IMR-90 (cell line): Measurements from ENCODE around the gene SRPRB. TPM values are rescaled to one million over a fixed set of nuclear protein-coding genes. Genes with fewer than 3 reads are reported as not detected.

Experiments
- ATAC-seq: fragments of 200-7000 bp; cut with Tn5 transposase; 2 replicates; pipeline ENCODE4 v1.9.1; 2020; ENCODE audit warnings: low read depth, mild to moderate bottlenecking, moderate library complexity
- BruUV-seq: library from RNA; stranded (reverse); fragments of 400-500 nt; replicated peaks from 2 replicates; lab custom pipeline; 2021; lab: Mats Ljungman, UMichigan
- CTCF ChIA-PET: fragments of 300-600 bp; formaldehyde crosslinking; extraction: SDS; loops from one replicate; lab custom pipeline; 2021; ENCODE audit warnings: antibody characterized with exemption; lab: Yijun Ruan, JAX
- POLR2A ChIA-PET: fragments of 300-600 bp; sonication (Branson Sonifier 250); formaldehyde crosslinking; loops from one replicate; lab custom pipeline; 2022; ENCODE audit warnings: antibody characterized with exemption; ENCODE audit not compliant: unreplicated experiment; lab: Charles Lee
- DNase-seq: peaks from one replicate; pipeline ENCODE4 v3.0.0; 2013
- H2AFZ ChIP-seq: replicated peaks from 2 replicates; pipeline ENCODE3; 2013; ENCODE audit warnings: low read length, mild to moderate bottlenecking; ENCODE audit not compliant: poor library complexity
- H2AK5ac ChIP-seq: 2 replicates; pipeline ENCODE4 v1.6.1; 2013; ENCODE audit warnings: low read depth, low read length, inconsistent platforms
- H2AK9ac ChIP-seq: replicated peaks from 2 replicates; pipeline ENCODE3; 2013; ENCODE audit warnings: mild to moderate bottlenecking, low read depth, low read length, moderate library complexity; ENCODE audit not compliant: poor library complexity
- H2BK120ac ChIP-seq: 2 replicates; pipeline ENCODE4 v1.6.1; 2013; ENCODE audit warnings: low read depth, low read length, inconsistent platforms
- H2BK15ac ChIP-seq: 3 replicates; pipeline ENCODE4 v1.6.1; 2013; ENCODE audit warnings: low read depth, low read length, inconsistent platforms
- H2BK20ac ChIP-seq: 2 replicates; pipeline ENCODE4 v1.6.1; 2013; ENCODE audit warnings: low read depth, mild to moderate bottlenecking, inconsistent platforms, low read length, moderate library complexity
- H2BK5ac ChIP-seq: 2 replicates; pipeline ENCODE4 v1.6.1; 2013; ENCODE audit warnings: mild to moderate bottlenecking, low read depth, low read length, inconsistent platforms; ENCODE audit not compliant: poor library complexity, severe bottlenecking
- H3K14ac ChIP-seq: replicated peaks from 2 replicates; pipeline ENCODE4 v1.6.1; 2013; ENCODE audit warnings: low read depth, low read length, inconsistent platforms
- H3K18ac ChIP-seq: 2 replicates; pipeline ENCODE4 v1.6.1; 2013; ENCODE audit warnings: low read depth, low read length, control low read depth
- H3K23ac ChIP-seq: 2 replicates; pipeline ENCODE4 v1.6.1; 2013; ENCODE audit warnings: low read depth, low read length, inconsistent platforms
- H3K27ac ChIP-seq: 2 replicates; pipeline ENCODE4 v1.5.1; 2013; ENCODE audit warnings: mild to moderate bottlenecking, control low read depth, low read length; ENCODE audit not compliant: insufficient read depth
- H3K27me3 ChIP-seq: 2 replicates; pipeline ENCODE4 v1.6.1; 2013; ENCODE audit warnings: low read length; ENCODE audit not compliant: control insufficient read depth, insufficient read depth
- H3K36me3 ChIP-seq: 2 replicates; pipeline ENCODE4 v1.6.1; 2013; ENCODE audit warnings: low read length, mixed read lengths; ENCODE audit not compliant: control insufficient read depth, insufficient read depth
- H3K4ac ChIP-seq: 2 replicates; pipeline ENCODE4 v1.6.1; 2013; ENCODE audit warnings: low read depth, low read length, inconsistent platforms
- H3K4me1 ChIP-seq: 2 replicates; pipeline ENCODE4 v1.6.1; 2013; ENCODE audit warnings: low read length, mixed read lengths; ENCODE audit not compliant: control insufficient read depth, insufficient read depth
- H3K4me2 ChIP-seq: 2 replicates; pipeline ENCODE4 v1.6.1; 2013; ENCODE audit warnings: low read depth, mild to moderate bottlenecking, control low read depth, low read length, moderate library complexity
- H3K4me3 ChIP-seq: 2 replicates; pipeline ENCODE4 v1.5.1; 2013; ENCODE audit warnings: low read depth, mild to moderate bottlenecking, control low read depth, low read length, moderate library complexity; ENCODE audit not compliant: insufficient read depth
- H3K56ac ChIP-seq: 2 replicates; pipeline ENCODE4 v1.6.1; 2013; ENCODE audit warnings: low read length, inconsistent platforms; ENCODE audit not compliant: insufficient read depth; ENCODE audit errors: extremely low read depth
- H3K79me1 ChIP-seq, 2 experiments: 2 replicates each; pipeline ENCODE4 v1.6.1; 2013; ENCODE audit warnings: low read length in 2 of 2, inconsistent platforms in 1 of 2, low read depth in 1 of 2
- H3K9ac ChIP-seq: 2 replicates; pipeline ENCODE4 v1.6.1; 2013; ENCODE audit warnings: low read depth, low read length, control low read depth
- H3K9me1 ChIP-seq: 2 replicates; pipeline ENCODE4 v1.6.1; 2013; ENCODE audit warnings: low read length, inconsistent platforms; ENCODE audit not compliant: insufficient read depth
- H3K9me3 ChIP-seq: 2 replicates; pipeline ENCODE4 v1.6.1; 2013; ENCODE audit warnings: low read length; ENCODE audit not compliant: control insufficient read depth, insufficient read depth
- H4K20me1 ChIP-seq: 2 replicates; pipeline ENCODE4 v1.6.1; 2013; ENCODE audit warnings: low read length, inconsistent platforms; ENCODE audit not compliant: insufficient read depth
- H4K5ac ChIP-seq: 2 replicates; pipeline ENCODE4 v1.6.1; 2013; ENCODE audit warnings: mild to moderate bottlenecking, low read depth, low read length, control low read depth
- H4K8ac ChIP-seq, 2 experiments: 2 replicates each; pipeline ENCODE4 v1.6.1; 2013; ENCODE audit warnings: low read depth in 2 of 2, low read length in 2 of 2, control low read depth in 1 of 2, inconsistent platforms in 1 of 2
- H4K91ac ChIP-seq: 2 replicates; pipeline ENCODE4 v1.6.1; 2013; ENCODE audit warnings: low read depth, low read length, inconsistent platforms; ENCODE audit not compliant: insufficient read depth
- CEBPB ChIP-seq: IDR thresholded peaks from 2 replicates; pipeline ENCODE4 v1.6.1; 2012; ENCODE audit warnings: low read depth, low read length, improper control_type of control experiment
- NFE2L2 ChIP-seq: fragments of 150-350 bp; IDR thresholded peaks from 2 replicates; pipeline ENCODE4 v1.6.1; 2016; ENCODE audit warnings: low read depth, mild to moderate bottlenecking, low read length
- RAD21 ChIP-seq: IDR thresholded peaks from 2 replicates; pipeline ENCODE4 v1.6.1; 2012; ENCODE audit warnings: low read length, improper control_type of control experiment
- RCOR1 ChIP-seq: IDR thresholded peaks from 2 replicates; pipeline ENCODE4 v1.6.1; 2012; ENCODE audit warnings: mild to moderate bottlenecking, low read length, improper control_type of control experiment; ENCODE audit not compliant: insufficient replicate concordance
- SMC3 ChIP-seq: fragments of 150-350 bp; IDR thresholded peaks from 2 replicates; pipeline ENCODE4 v1.6.1; 2016; ENCODE audit warnings: low read depth, mild to moderate bottlenecking, antibody characterized with exemption, low read length, moderate library complexity
- WGBS, 2 experiments: methylation state at CpG; one replicate each; pipeline versions ENCODE4 v1.1.5 to v1.1.7; 2013; ENCODE audit warnings: missing lambda C conversion rate in 2 of 2; ENCODE audit not compliant: insufficient read length in 1 of 2; ENCODE audit errors: extremely low coverage in 2 of 2; 5-methylcytosine and 5-hydroxymethylcytosine counted together
- dilution Hi-C: fragments of 300-500 bp; cut with HindIII; formaldehyde crosslinking; loops from one replicate; pipeline ENCODE4 v1.14.3; 2018; ENCODE audit warnings: low sequenced_read_pairs; ENCODE audit not compliant: unreplicated experiment
- in situ Hi-C: fragments of 300-500 bp; cut with MboI; formaldehyde crosslinking; loops from 3 replicates; pipeline ENCODE4 v1.14.3; 2019; ENCODE audit warnings: low sequenced_read_pairs, inconsistent platforms, mixed read lengths
- intact Hi-C: fragments of 100-400 bp; cut with micrococcal nuclease; formaldehyde crosslinking; loops from 2 replicates; pipeline ENCODE4 v1.10.0; 2022
- polyA plus RNA-seq, 3 experiments: library from polyadenylated mRNA; depleted of rRNA; stranded (reverse); fragments of >200 nt; gene quantifications; 2 replicates each; pipeline ENCODE4 v1.2.3, GENCODE V29; 2012; ENCODE audit warnings: low replicate concordance in 1 of 3
- total RNA-seq: library from RNA; depleted of rRNA; stranded (reverse); fragments of >200 nt; gene quantifications from 2 replicates; pipeline ENCODE4 v1.2.3, GENCODE V29; 2012

SRPRB gene
- total and polyA plus RNA-seq, 2 of the 4 experiments (the other 2 are of a cell fraction): 28.8 to 131 TPM

- Histone ChIP-seq H2AFZ (no peak overlapping the region), H3K79me1 (no peaks in the 10 kb centered on the region), H2BK20ac (no peak overlapping the region), H3K27ac (no peak overlapping the region), H3K4me1 (no peaks in the 10 kb centered on the region), H3K36me3 (no peaks in the 10 kb centered on the region), H3K56ac (no peak overlapping the region), H3K23ac (no peak overlapping the region), H3K14ac (no peak overlapping the region), H4K8ac (no peak overlapping the region), H3K9me1 (no peaks in the 10 kb centered on the region), H3K4ac (no peak overlapping the region), H4K20me1 (no peaks in the 10 kb centered on the region), H2AK5ac (no peak overlapping the region), H3K9ac (no peak overlapping the region), H3K18ac (no peak overlapping the region), H3K27me3 (peaks cover 27% of the 10 kb centered on the region), H4K91ac (no peak overlapping the region), H3K9me3 (no peaks in the 10 kb centered on the region), H2BK15ac (no peak overlapping the region), H2BK5ac (no peak overlapping the region), H3K4me3 (no peak overlapping the region), H3K4me2 (no peak overlapping the region), H2BK120ac (no peak overlapping the region), H4K5ac (no peak overlapping the region), H2AK9ac (no peak overlapping the region)
- POLR2A ChIA-PET: no interaction called here
- no peak for ATAC-seq
- CTCF ChIA-PET: interaction anchor here (0.7 kb wide), 1 partner anchor 293 kb away, joined by 5 read pairs; no protein-coding TSS in a partner anchor
- in situ Hi-C loops: no loop called here
- 28% methylated on average over 2 of the region's 5 CpGs; no CpG with 5 or more reads in 1 of the 2 experiments for WGBS, 2 experiments
- DNase-seq: no peak
- no TSS peak for BruUV-seq
- dilution Hi-C loops: no loop called here
- TF ChIP-seq CEBPB (no peak), SMC3 (no peak), RCOR1 (no peak), NFE2L2 (no peak), RAD21 (no peak)
- intact Hi-C loops: no loop called here
Measured at GRCh38 chr3:133851266-133851906, 45.8 kb downstream of the SRPRB start.
